Ramos (cell line): ENCODE results near the gene LTBP1.

Experiments
- in situ Hi-C: fragments of 300-500 bp; cut with MboI; formaldehyde crosslinking; loops from one replicate; pipeline ENCODE4 v1.14.3; 2022; ENCODE audit warnings: low sequenced_read_pairs; ENCODE audit not compliant: unreplicated experiment

LTBP1 gene

GRCh38 chr2:33130544-33130943 lies 183.8 kb downstream of the LTBP1 start:
- in situ Hi-C loops, result no loop called here

GRCh38 chr2:33131111-33131510 lies 184.4 kb downstream of the LTBP1 start:
- in situ Hi-C loops, result no loop called here

GRCh38 chr2:33131749-33132148 lies 185.0 kb downstream of the LTBP1 start:
- in situ Hi-C loops, result no loop called here

GRCh38 chr2:33133454-33133952 lies 186.8 kb downstream of the LTBP1 start:
- in situ Hi-C loops, result no loop called here

GRCh38 chr2:33134086-33134771 lies 187.5 kb downstream of the LTBP1 start:
- in situ Hi-C loops, result no loop called here

- in situ Hi-C loops, result no loop called here
Measured at GRCh38 chr2:33134791-33135560, 188.2 kb downstream of the LTBP1 start.

- in situ Hi-C loops, result no loop called here
Measured at GRCh38 chr2:33135645-33136044, 188.9 kb downstream of the LTBP1 start.

- in situ Hi-C loops, result no loop called here
Measured at GRCh38 chr2:33136056-33136455, 189.3 kb downstream of the LTBP1 start.

GRCh38 chr2:33136566-33136965 lies 189.8 kb downstream of the LTBP1 start:
- in situ Hi-C loops, result no loop called here

GRCh38 chr2:33137331-33137730 lies 190.6 kb downstream of the LTBP1 start:
- in situ Hi-C loops, result no loop called here

GRCh38 chr2:33139949-33140348 lies 193.2 kb downstream of the LTBP1 start:
- in situ Hi-C loops, result no loop called here

- in situ Hi-C loops, result no loop called here
Measured at GRCh38 chr2:33141476-33141875, 194.7 kb downstream of the LTBP1 start.

- in situ Hi-C loops, result no loop called here
Measured at GRCh38 chr2:33142810-33143209, 196.1 kb downstream of the LTBP1 start.

GRCh38 chr2:33144243-33144642 lies 197.5 kb downstream of the LTBP1 start:
- in situ Hi-C loops, result no loop called here

GRCh38 chr2:33145459-33145858 lies 198.7 kb downstream of the LTBP1 start:
- in situ Hi-C loops, result no loop called here

- in situ Hi-C loops, result no loop called here
Measured at GRCh38 chr2:33146102-33146501, 199.3 kb downstream of the LTBP1 start.

GRCh38 chr2:33153008-33153407 lies 206.3 kb downstream of the LTBP1 start:
- in situ Hi-C loops, result no loop called here

- in situ Hi-C loops, result no loop called here
Measured at GRCh38 chr2:33158482-33159003, 211.8 kb downstream of the LTBP1 start.

GRCh38 chr2:33160191-33160590 lies 213.4 kb downstream of the LTBP1 start:
- in situ Hi-C loops, result no loop called here

- in situ Hi-C loops, result no loop called here
Measured at GRCh38 chr2:33166287-33166881, 219.6 kb downstream of the LTBP1 start.
